Trophoblast cell (in vitro differentiated cells and primary cell): ENCODE measurements around the gene RPTOR.

Experiments
- DNase-seq, 2 donors: peaks; one replicate each; pipeline ENCODE4 v3.0.0-alpha.2; 2016
- H2AFZ ChIP-seq: 2 replicates; pipeline ENCODE4 v1.6.1; 2013; ENCODE audit warnings: low read length, moderate library complexity, mild to moderate bottlenecking; ENCODE audit not compliant: insufficient read depth, poor library complexity
- H2AK5ac ChIP-seq: 2 replicates; pipeline ENCODE4 v1.6.1; 2013; ENCODE audit warnings: mild to moderate bottlenecking, low read length
- H2BK120ac ChIP-seq: 2 replicates; pipeline ENCODE4 v1.6.1; 2013; ENCODE audit warnings: low read length, mild to moderate bottlenecking, moderate library complexity; ENCODE audit not compliant: insufficient read depth, poor library complexity
- H2BK12ac ChIP-seq: 2 replicates; pipeline ENCODE4 v1.6.1; 2013; ENCODE audit warnings: mild to moderate bottlenecking, low read length, moderate library complexity
- H2BK5ac ChIP-seq: 2 replicates; pipeline ENCODE4 v1.6.1; 2013; ENCODE audit warnings: low read length, low read depth, moderate library complexity, mild to moderate bottlenecking; ENCODE audit not compliant: poor library complexity
- H3K14ac ChIP-seq: 2 replicates; pipeline ENCODE4 v1.6.1; 2013; ENCODE audit warnings: mild to moderate bottlenecking, low read length
- H3K18ac ChIP-seq: 2 replicates; pipeline ENCODE4 v1.6.1; 2013; ENCODE audit warnings: mild to moderate bottlenecking, low read length
- H3K23ac ChIP-seq: 2 replicates; pipeline ENCODE4 v1.6.1; 2013; ENCODE audit warnings: low read length
- H3K27ac ChIP-seq: 2 replicates; pipeline ENCODE4 v1.5.1; 2013; ENCODE audit warnings: low read depth, mild to moderate bottlenecking, inconsistent platforms, low read length, moderate library complexity
- H3K27me3 ChIP-seq: 2 replicates; pipeline ENCODE4 v1.6.1; 2013; ENCODE audit warnings: inconsistent platforms, mild to moderate bottlenecking, low read length, moderate library complexity; ENCODE audit not compliant: insufficient read depth
- H3K36me3 ChIP-seq, 2 experiments: 1 replicate in 1 of 2; 2 replicates in 1 of 2; pipeline ENCODE4 v1.6.1; 2013; ENCODE audit warnings: low read length in 2 of 2, mild to moderate bottlenecking in 2 of 2, moderate library complexity in 1 of 2; ENCODE audit not compliant: insufficient read depth in 2 of 2, control insufficient read depth in 1 of 2
- H3K4ac ChIP-seq: 2 replicates; pipeline ENCODE4 v1.6.1; 2013; ENCODE audit warnings: low read depth, mild to moderate bottlenecking, low read length, moderate library complexity
- H3K4me1 ChIP-seq, 2 experiments: 1 replicate in 1 of 2; 2 replicates in 1 of 2; pipeline ENCODE4 v1.6.1; 2013; ENCODE audit warnings: low read length in 2 of 2, mild to moderate bottlenecking in 2 of 2, moderate library complexity in 1 of 2; ENCODE audit not compliant: insufficient read depth in 2 of 2, control insufficient read depth in 1 of 2
- H3K4me2 ChIP-seq: 2 replicates; pipeline ENCODE4 v1.6.1; 2013; ENCODE audit warnings: inconsistent platforms, mild to moderate bottlenecking, low read length, moderate library complexity
- H3K4me3 ChIP-seq: 2 replicates; pipeline ENCODE4 v1.5.1; 2013; ENCODE audit warnings: mild to moderate bottlenecking, low read depth, low read length, inconsistent platforms
- H3K79me1 ChIP-seq: one replicate; pipeline ENCODE4 v1.6.1; 2013; ENCODE audit warnings: low read length
- H3K79me2 ChIP-seq: 2 replicates; pipeline ENCODE4 v1.6.1; 2013; ENCODE audit warnings: low read length, mild to moderate bottlenecking; ENCODE audit not compliant: control insufficient read depth, insufficient read depth, poor library complexity
- H3K9ac ChIP-seq: 2 replicates; pipeline ENCODE4 v1.6.1; 2013; ENCODE audit warnings: mild to moderate bottlenecking, low read length
- H3K9me3 ChIP-seq: 2 replicates; pipeline ENCODE4 v1.6.1; 2013; ENCODE audit warnings: low read depth, mild to moderate bottlenecking, control low read depth, inconsistent platforms, low read length; ENCODE audit not compliant: insufficient read depth
- H4K12ac ChIP-seq: 2 replicates; pipeline ENCODE4 v1.6.1; 2013; ENCODE audit warnings: low read depth, mild to moderate bottlenecking, low read length, moderate library complexity
- H4K8ac ChIP-seq: 2 replicates; pipeline ENCODE4 v1.6.1; 2013; ENCODE audit warnings: low read depth, mild to moderate bottlenecking, low read length, moderate library complexity
- H4K91ac ChIP-seq: one replicate; pipeline ENCODE4 v1.6.1; 2013; ENCODE audit warnings: low read depth, mild to moderate bottlenecking, low read length, moderate library complexity
- WGBS: extraction: QIAGEN DNeasy Blood & Tissue Kit; methylation state at CpG from one replicate; pipeline ENCODE4 v1.1.7; 2013; ENCODE audit warnings: missing lambda C conversion rate; ENCODE audit not compliant: insufficient read length, insufficient coverage; ENCODE audit errors: extremely low coverage; 5-methylcytosine and 5-hydroxymethylcytosine counted together

RPTOR gene

GRCh38 chr17:80838311-80839025 is 293.8 kb downstream of the RPTOR start:
- WGBS = no CpG with 5 or more reads among the region's 30 CpGs
- Histone ChIP-seq H2BK5ac (no peak overlapping the region), H2BK12ac (no peak overlapping the region), H4K91ac (no peak overlapping the region), H3K27ac (no peak overlapping the region), H3K14ac (no peak overlapping the region), H4K8ac (no peak overlapping the region), H3K79me2 (no peaks in the 10 kb centered on the region), H2BK120ac (no peak overlapping the region), H3K9ac (no peak overlapping the region), H3K36me3 (peaks cover 4 to 6% of the 10 kb centered on the region in 2 experiments), H2AFZ (no peak overlapping the region), H3K18ac (no peak overlapping the region), H3K4me3 (no peak overlapping the region), H3K9me3 (peaks cover 11% of the 10 kb centered on the region), H3K79me1 (peaks cover 2% of the 10 kb centered on the region), H3K23ac (no peak overlapping the region), H4K12ac (no peak overlapping the region), H3K4me2 (no peak overlapping the region), H2AK5ac (no peak overlapping the region), H3K27me3 (no peaks in the 10 kb centered on the region), H3K4me1 (no peaks in the 10 kb centered on the region), H3K4ac (no peak overlapping the region)
- DNase-seq = no peak

- no peaks in the 10 kb centered on the region for H3K27me3 ChIP-seq
- H2AK5ac ChIP-seq = no peak overlapping the region
- H3K18ac ChIP-seq = no peak overlapping the region
- DNase-seq = no peak
- no peak overlapping the region for H2BK12ac ChIP-seq
- no peak overlapping the region for H3K27ac ChIP-seq
- H4K12ac ChIP-seq = no peak overlapping the region
- no peak overlapping the region for H2BK120ac ChIP-seq
- no peak overlapping the region for H3K4ac ChIP-seq
- no CpG with 5 or more reads among the region's 11 CpGs for WGBS
- H4K91ac ChIP-seq = no peak overlapping the region
- no peak overlapping the region for H3K9ac ChIP-seq
- no peaks in the 10 kb centered on the region for H3K4me1 ChIP-seq
- H3K79me1 ChIP-seq = peaks cover 2% of the 10 kb centered on the region
- no peak overlapping the region for H2BK5ac ChIP-seq
- H3K9me3 ChIP-seq = peaks cover 11% of the 10 kb centered on the region
- no peak overlapping the region for H3K4me3 ChIP-seq
- no peak overlapping the region for H2AFZ ChIP-seq
- no peaks in the 10 kb centered on the region for H3K79me2 ChIP-seq
- no peak overlapping the region for H4K8ac ChIP-seq
- H3K36me3 ChIP-seq = peaks cover 4 to 6% of the 10 kb centered on the region in 2 experiments
- H3K14ac ChIP-seq = no peak overlapping the region
- no peak overlapping the region for H3K4me2 ChIP-seq
- H3K23ac ChIP-seq = no peak overlapping the region
Observed at GRCh38 chr17:80839026-80839345, 294.3 kb downstream of the RPTOR start.

DNA sequence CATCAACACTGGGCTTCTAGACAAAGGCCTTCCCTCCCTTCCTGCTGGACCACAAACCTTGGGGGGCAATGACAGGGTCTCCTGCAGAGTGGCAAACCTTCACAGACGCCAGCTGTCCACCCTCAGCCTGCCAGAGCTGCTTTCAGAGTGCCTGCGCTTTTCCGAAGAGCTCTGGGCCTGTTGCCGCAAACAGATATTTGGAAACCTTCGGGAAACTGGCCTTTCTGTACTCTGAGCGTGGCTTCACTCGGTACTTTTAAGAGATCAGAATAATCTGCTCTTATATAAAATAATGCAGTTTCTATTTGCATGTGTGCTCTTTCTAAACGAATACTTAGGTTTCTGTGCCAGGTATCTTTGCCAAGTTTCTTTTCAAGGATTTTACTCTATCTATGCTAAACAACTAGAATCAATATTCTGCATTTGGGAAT is 294.9 kb downstream of the RPTOR start:
- no peak overlapping the region for H4K12ac ChIP-seq
- no peak overlapping the region for H2AFZ ChIP-seq
- no peak overlapping the region for H2BK12ac ChIP-seq
- no peak overlapping the region for H4K8ac ChIP-seq
- H3K4me3 ChIP-seq = no peak overlapping the region
- peaks cover 4 to 6% of the 10 kb centered on the region in 2 experiments for H3K36me3 ChIP-seq
- H3K27me3 ChIP-seq = no peaks in the 10 kb centered on the region
- no peaks in the 10 kb centered on the region for H3K79me2 ChIP-seq
- peaks cover 2% of the 10 kb centered on the region for H3K79me1 ChIP-seq
- H3K9ac ChIP-seq = no peak overlapping the region
- H2BK5ac ChIP-seq = no peak overlapping the region
- H3K23ac ChIP-seq = no peak overlapping the region
- no peak overlapping the region for H2AK5ac ChIP-seq
- DNase-seq = no peak
- H3K4me2 ChIP-seq = no peak overlapping the region
- no CpG with 5 or more reads among the region's 8 CpGs for WGBS
- no peak overlapping the region for H4K91ac ChIP-seq
- no peak overlapping the region for H3K18ac ChIP-seq
- H3K27ac ChIP-seq = no peak overlapping the region
- H3K4ac ChIP-seq = no peak overlapping the region
- no peaks in the 10 kb centered on the region for H3K4me1 ChIP-seq
- H3K14ac ChIP-seq = no peak overlapping the region
- peaks cover 11% of the 10 kb centered on the region for H3K9me3 ChIP-seq
- no peak overlapping the region for H2BK120ac ChIP-seq

DNA sequence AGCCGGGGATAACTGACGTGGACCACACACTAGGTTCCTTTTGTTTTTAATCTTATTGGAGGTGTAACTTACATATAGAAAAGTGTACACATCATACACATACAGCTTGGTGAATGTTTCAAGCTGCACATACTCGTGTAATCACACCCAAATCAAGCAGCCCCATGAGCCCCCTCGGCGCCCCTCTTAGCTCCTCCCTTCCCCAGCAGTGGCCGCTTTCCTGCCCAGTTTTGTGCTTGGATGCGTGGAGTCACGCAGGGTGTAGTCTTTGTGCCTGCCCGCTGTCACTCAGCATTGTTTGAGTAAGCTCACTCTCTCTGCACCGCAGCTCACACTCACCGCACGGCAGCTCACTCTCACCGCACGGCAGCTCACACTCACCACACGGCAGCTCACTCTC is 295.3 kb downstream of the RPTOR start:
- Histone ChIP-seq H3K23ac (no peak overlapping the region), H2AK5ac (no peak overlapping the region), H2AFZ (no peak overlapping the region), H2BK120ac (no peak overlapping the region), H4K12ac (no peak overlapping the region), H3K9ac (no peak overlapping the region), H3K36me3 (peaks cover 4 to 6% of the 10 kb centered on the region in 2 experiments), H4K91ac (no peak overlapping the region), H3K4me1 (no peaks in the 10 kb centered on the region), H3K18ac (no peak overlapping the region), H4K8ac (no peak overlapping the region), H3K79me1 (no peaks in the 10 kb centered on the region), H3K79me2 (no peaks in the 10 kb centered on the region), H3K27ac (no peak overlapping the region), H3K4ac (no peak overlapping the region), H2BK12ac (no peak overlapping the region), H3K4me2 (no peak overlapping the region), H3K27me3 (no peaks in the 10 kb centered on the region), H3K9me3 (peaks cover 12% of the 10 kb centered on the region), H3K14ac (no peak overlapping the region), H3K4me3 (no peak overlapping the region), H2BK5ac (no peak overlapping the region)
- WGBS = no CpG with 5 or more reads among the region's 15 CpGs
- DNase-seq = no peak
